K562 (cell line): ENCODE results near the gene ZCWPW1. TPM values are rescaled to one million over a fixed set of nuclear protein-coding genes. Genes with fewer than 3 reads are reported as not detected.
A peak's percentile ranks its signal among the peaks of the same experiment; 100 is the strongest.

Experiments used
- ATF2 ChIP-seq: sonication (generic); formaldehyde crosslinking; IDR thresholded peaks from 2 replicates; pipeline ENCODE4 v1.8.1; 2022; ENCODE audit warnings: missing genetic modification reagents
- GTF2E2 ChIP-seq: fragments of 200-800 bp; sonication (Bioruptor generic); IDR thresholded peaks from 2 replicates; pipeline ENCODE4 v1.6.1; 2016; ENCODE audit warnings: missing genetic modification characterization, missing compliant biosample characterization
- KLF13 ChIP-seq: fragments of 450-650 bp; IDR thresholded peaks from 2 replicates; pipeline ENCODE4 v1.6.1; 2016; ENCODE audit warnings: missing genetic modification characterization, low read depth, mild to moderate bottlenecking, missing compliant biosample characterization, moderate library complexity, borderline replicate concordance
- MAFK ChIP-seq: IDR thresholded peaks from 2 replicates; pipeline ENCODE4 v1.6.1; 2011; ENCODE audit warnings: low read length, improper control_type of control experiment
- NBN ChIP-seq: fragments of 450-650 bp; IDR thresholded peaks from 2 replicates; pipeline ENCODE4 v1.6.1; 2016; ENCODE audit warnings: low read depth, mild to moderate bottlenecking
- POU5F1 ChIP-seq: fragments of 150-350 bp; IDR thresholded peaks from 2 replicates; pipeline ENCODE4 v1.6.1; 2014; ENCODE audit warnings: borderline replicate concordance, low read length, low read depth, mild to moderate bottlenecking; ENCODE audit not compliant: partially characterized antibody
- RUNX1 ChIP-seq: sonication (generic); IDR thresholded peaks from 2 replicates; pipeline ENCODE4 v1.6.1; 2016; ENCODE audit warnings: antibody characterized with exemption, low read depth
- SMARCA4 ChIP-seq: fragments of 450-650 bp; IDR thresholded peaks from 2 replicates; pipeline ENCODE4 v1.6.1; 2016
- SNRNP70 ChIP-seq: fragments of 200-400 bp; formaldehyde crosslinking; optimal IDR thresholded peaks from 2 replicates; pipeline ENCODE3; 2017; ENCODE audit warnings: low read depth, low read length
- SP2 ChIP-seq: IDR thresholded peaks from 2 replicates; pipeline ENCODE4 v1.6.1; 2011; ENCODE audit warnings: mild to moderate bottlenecking, low read depth, low read length, moderate library complexity; ENCODE audit not compliant: poor library complexity, severe bottlenecking; ENCODE audit errors: extremely low read depth
- STAT5B ChIP-seq: fragments of 250-450 bp; sonication (Bioruptor Pico); IDR thresholded peaks from 2 replicates; pipeline ENCODE4 v1.8.0; 2021; ENCODE audit warnings: mild to moderate bottlenecking, inconsistent platforms
- SUPT5H ChIP-seq: fragments of 450-650 bp; IDR thresholded peaks from 2 replicates; pipeline ENCODE4 v1.6.1; 2016
- THRA ChIP-seq: fragments of 450-650 bp; IDR thresholded peaks from 2 replicates; pipeline ENCODE4 v1.6.1; 2017; ENCODE audit warnings: mild to moderate bottlenecking, moderate library complexity
- THRB ChIP-seq: fragments of 450-650 bp; formaldehyde crosslinking; conservative IDR thresholded peaks from 2 replicates; pipeline ENCODE4 v1.4.0; 2022; ENCODE audit warnings: mild to moderate bottlenecking, missing genetic modification characterization
- UBTF ChIP-seq, 2 experiments: IDR thresholded peaks; 2 replicates each; pipeline ENCODE4 v1.6.1; 2012; ENCODE audit warnings: improper control_type of control experiment in 2 of 2, low read depth in 2 of 2, low read length in 2 of 2, borderline replicate concordance in 1 of 2
- ZBTB7A ChIP-seq: IDR thresholded peaks from 2 replicates; pipeline ENCODE4 v1.6.1; 2011; ENCODE audit warnings: low read depth, mild to moderate bottlenecking, low read length, moderate library complexity, borderline replicate concordance; ENCODE audit not compliant: control insufficient read depth
- ZEB2 ChIP-seq: fragments of 450-650 bp; IDR thresholded peaks from 2 replicates; pipeline ENCODE4 v1.6.1; 2016
- ZNF217 ChIP-seq: sonication (generic); formaldehyde crosslinking; IDR thresholded peaks from 2 replicates; pipeline ENCODE4 v1.8.0; 2022; ENCODE audit warnings: mild to moderate bottlenecking, missing genetic modification reagents
- ZNF224 ChIP-seq: sonication (generic); formaldehyde crosslinking; IDR thresholded peaks from 2 replicates; pipeline ENCODE4 v1.8.0; 2022; ENCODE audit warnings: mild to moderate bottlenecking, missing genetic modification reagents
- ZNF512 ChIP-seq: IDR thresholded peaks from 2 replicates; pipeline ENCODE4 v1.6.1; 2016; ENCODE audit warnings: missing genetic modification characterization, missing compliant biosample characterization
- ZNF695 ChIP-seq: fragments of 450-650 bp; formaldehyde crosslinking; IDR thresholded peaks from 2 replicates; pipeline ENCODE4 v1.4.0; 2020; ENCODE audit warnings: mild to moderate bottlenecking, moderate library complexity
- polyA plus RNA-seq, 8 experiments: library from polyadenylated mRNA; depleted of rRNA in 4 of 8; stranded (reverse) in 5 of 8; unstranded in 3 of 8; fragments of >200 nt; fragmentation: Nextera tagmentation in 2 of 8; fragmentation: Illumina TruSeq in 1 of 8; extraction: Ambion mirVana in 2 of 8; extraction: Trizol in 1 of 8; gene quantifications; 2 replicates each; pipeline versions ENCODE4 v1.2.1 to v1.2.3, GENCODE V29; 2011 to 2014; ENCODE audit warnings: inconsistent platforms in 1 of 8, missing spikeins in 1 of 8
- total RNA-seq, 7 experiments: library from RNA; depleted of rRNA in 6 of 7; stranded (reverse); fragments of >200 nt in 6 of 7; fragmentation: Illumina TruSeq in 2 of 7; extraction: Trizol in 2 of 7; gene quantifications; 2 replicates each; pipeline versions ENCODE4 v1.2.1 to v1.2.3, GENCODE V29; 2011 to 2021; ENCODE audit warnings: low replicate concordance in 1 of 7

ZCWPW1 gene
- total and polyA plus RNA-seq, 9 of the 15 experiments (the other 6 are each of a cell fraction or from before 2014, with no cell fraction given) = 0.18 to 1.7 (median 1.2) TPM

GRCh38 chr7:100427762-100428198 is 723 bp downstream of the ZCWPW1 start (continued):
- TF ChIP-seq SUPT5H (no peak), SP2 (no peak), ATF2 (CRISPR knock-in tag) (peak; percentile 17; the same call in 1 of the 2 replicates), ZBTB7A (no peak; the same call in 1 of the 2 replicates), THRA (no peak), MAFK (no peak), ZEB2 (no peak), ZNF224 (no peak), SMARCA4 (no peak), SNRNP70 (no peak), KLF13 (tag) (0 out of 2 replicates have a peak, but pooled peaks have one; percentile 9), ZNF695 (CRISPR knock-in tag) (0 out of 2 replicates have a peak, but pooled peaks have one; percentile 30), RUNX1 (no peak), NBN (no peak), GTF2E2 (no peak), THRB (CRISPR knock-in tag) (no peak), ZNF217 (CRISPR knock-in tag) (0 out of 2 replicates have a peak, but pooled peaks have one; percentile 14), UBTF (IDR thresholded peaks at IDR 0.05; ENCODE audit: borderline replicate concordance in 1 of 2, low read depth in 2 of 2, low read length in 2 of 2) (no peak), STAT5B (CRISPR knock-in tag) (no peak), POU5F1 (no peak), ZNF512 (tag) (peak; percentile 72)
